ENCODE results near the gene DNAI4.
A peak's percentile ranks its signal among the peaks of the same experiment; 100 is the strongest.

DNA sequence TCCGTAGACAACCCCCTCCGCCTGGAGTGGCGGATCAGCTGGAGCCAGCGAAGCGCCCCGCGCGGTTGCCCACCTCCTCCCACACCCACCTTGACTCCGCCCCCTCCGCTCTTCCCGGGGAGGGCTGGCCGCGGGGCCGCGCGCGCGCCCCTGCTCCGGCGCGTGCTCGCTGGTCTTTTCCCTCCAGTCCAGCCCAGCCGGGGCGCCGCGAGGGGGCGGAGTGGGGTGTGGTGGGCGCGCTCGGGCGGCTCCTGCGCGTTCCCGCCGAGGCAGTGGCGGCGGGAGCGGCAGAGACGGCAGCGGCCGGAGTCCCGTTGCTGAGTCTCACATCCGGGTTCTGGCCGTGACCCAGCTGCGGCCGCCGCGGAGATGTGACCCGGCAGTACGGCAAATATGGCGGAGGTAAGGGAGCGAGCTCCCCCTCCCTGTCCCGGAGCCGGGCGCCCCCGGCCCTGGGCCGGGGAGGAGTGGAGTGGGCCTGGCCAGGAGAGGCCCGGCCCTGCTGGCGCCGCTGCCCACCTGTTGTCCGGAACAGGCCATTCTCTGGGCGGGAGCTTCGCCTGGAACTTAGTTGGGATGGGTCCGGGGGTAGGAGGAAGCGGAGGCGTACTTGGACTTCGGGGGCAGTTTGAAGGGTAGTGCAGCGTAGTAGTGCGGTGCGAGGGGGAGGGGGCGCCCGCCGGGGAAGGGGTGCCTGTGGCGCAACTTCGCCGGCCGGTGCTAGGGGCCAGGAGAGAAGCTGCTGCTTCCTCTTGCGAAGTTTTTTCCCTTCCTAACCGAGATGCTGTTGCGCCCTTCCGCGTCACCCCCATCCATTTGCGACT, 5.6 kb upstream of the DNAI4 start:
- no peak for TF ChIP-seq EZH2 (IDR thresholded peaks at IDR 0.05; ENCODE audit: low read depth, low read length, severe bottlenecking)
- TF ChIP-seq POLR2A (IDR thresholded peaks at IDR 0.05; ENCODE audit: control extremely low read depth in 1 of 2, low read depth in 2 of 2, low read length in 2 of 2), result peak; percentile 49 to 62; a peak in 2 of 3 replicates
- peak; percentile 90 for TF ChIP-seq PHF8 (conservative IDR thresholded peaks at IDR 0.05; ENCODE audit: low read depth, low read length)
- TF ChIP-seq POLR2AphosphoS5 (IDR thresholded peaks at IDR 0.05; ENCODE audit: low read depth, low read length), result no peak; the same call in none of the 2 replicates
- TF ChIP-seq, protein P1, sequence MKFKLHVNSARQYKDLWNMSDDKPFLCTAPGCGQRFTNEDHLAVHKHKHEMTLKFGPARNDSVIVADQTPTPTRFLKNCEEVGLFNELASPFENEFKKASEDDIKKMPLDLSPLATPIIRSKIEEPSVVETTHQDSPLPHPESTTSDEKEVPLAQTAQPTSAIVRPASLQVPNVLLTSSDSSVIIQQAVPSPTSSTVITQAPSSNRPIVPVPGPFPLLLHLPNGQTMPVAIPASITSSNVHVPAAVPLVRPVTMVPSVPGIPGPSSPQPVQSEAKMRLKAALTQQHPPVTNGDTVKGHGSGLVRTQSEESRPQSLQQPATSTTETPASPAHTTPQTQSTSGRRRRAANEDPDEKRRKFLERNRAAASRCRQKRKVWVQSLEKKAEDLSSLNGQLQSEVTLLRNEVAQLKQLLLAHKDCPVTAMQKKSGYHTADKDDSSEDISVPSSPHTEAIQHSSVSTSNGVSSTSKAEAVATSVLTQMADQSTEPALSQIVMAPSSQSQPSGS (IDR thresholded peaks at IDR 0.05; ENCODE audit: low read length), result peak; percentile 44; the same call in 1 of the 2 replicates

All from H1 (cell line).